ENCODE results near the gene ZNRF1.

Gene ZNRF1

DNA sequence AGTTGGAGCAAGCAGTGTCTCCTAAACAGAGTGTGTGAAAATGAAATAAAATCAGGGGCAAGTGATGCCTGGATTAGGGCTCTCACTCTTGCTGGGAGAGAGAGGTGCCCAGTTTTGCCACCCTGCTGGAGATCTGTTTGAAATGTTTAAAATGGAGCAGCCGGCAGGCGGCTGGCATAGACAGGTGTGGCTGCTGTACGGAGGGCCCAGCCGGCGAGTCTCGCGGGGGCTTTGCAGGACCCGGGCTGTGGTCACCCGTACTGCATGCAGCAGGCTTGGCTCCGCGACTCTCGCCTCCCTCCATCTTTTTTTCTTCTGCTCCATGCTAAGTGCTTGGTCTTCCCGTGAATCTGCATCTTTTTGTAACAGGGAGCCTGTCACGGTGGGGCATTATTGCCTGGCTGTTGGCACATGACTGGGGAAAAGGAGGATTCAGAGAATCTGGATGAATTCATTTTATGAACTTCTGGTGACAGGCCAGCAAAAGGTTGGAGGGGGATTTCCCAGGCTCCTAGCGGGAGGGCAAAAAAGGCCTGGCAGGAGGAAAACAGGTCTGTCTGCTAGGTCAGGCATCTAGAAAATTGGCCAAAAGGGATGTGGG lies 1.8 kb downstream of the ZNRF1 start:
- TF ChIP-seq, protein P1, sequence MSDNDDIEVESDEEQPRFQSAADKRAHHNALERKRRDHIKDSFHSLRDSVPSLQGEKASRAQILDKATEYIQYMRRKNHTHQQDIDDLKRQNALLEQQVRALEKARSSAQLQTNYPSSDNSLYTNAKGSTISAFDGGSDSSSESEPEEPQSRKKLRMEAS (IDR thresholded peaks at IDR 0.05) = no peak

DNA sequence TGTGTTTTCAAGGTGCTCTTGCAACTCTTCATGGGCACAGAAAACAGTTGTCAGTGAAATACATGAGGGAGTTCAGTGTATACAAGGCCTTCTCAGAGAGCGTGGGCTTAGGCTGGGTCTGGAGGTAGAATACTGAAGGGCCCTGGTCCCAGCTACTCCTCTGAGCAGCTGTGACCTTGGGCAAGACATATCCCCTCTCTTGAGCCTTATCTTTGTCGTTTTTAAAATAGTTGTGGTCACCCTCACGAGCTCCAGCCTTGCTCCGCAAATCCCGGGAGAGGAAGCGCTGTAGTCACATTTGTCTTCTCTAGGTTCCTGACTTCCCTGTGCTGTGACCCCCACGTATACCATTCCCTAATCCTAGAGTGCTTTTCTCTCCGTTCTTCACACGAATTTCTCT lies 3.6 kb downstream of the ZNRF1 start:
- TF ChIP-seq YY1 (IDR thresholded peaks at IDR 0.05; ENCODE audit: low read depth) (no peak), CREB1 (IDR thresholded peaks at IDR 0.05; ENCODE audit: low read depth) (no peak), TEAD4 (IDR thresholded peaks at IDR 0.05) (no peak), ZBTB7A (IDR thresholded peaks at IDR 0.05; ENCODE audit: low read depth) (no peak), CEBPB (IDR thresholded peaks at IDR 0.05) (no peak), EP300 (IDR thresholded peaks at IDR 0.05; ENCODE audit: borderline replicate concordance) (no peak), FOXM1 (IDR thresholded peaks at IDR 0.05; ENCODE audit: borderline replicate concordance, low read depth) (no peak), TCF12 (IDR thresholded peaks at IDR 0.05; ENCODE audit: low read depth) (no peak), RAD21 (IDR thresholded peaks at IDR 0.05; ENCODE audit: low read depth) (no peak), EGR1 (IDR thresholded peaks at IDR 0.05) (no peak), NFIC (IDR thresholded peaks at IDR 0.05) (no peak), TAF1 (IDR thresholded peaks at IDR 0.05; ENCODE audit: low read depth) (no peak)
- TF ChIP-seq, protein P1 (IDR thresholded peaks at IDR 0.05) = no peak
- TF ChIP-seq, protein P2, sequence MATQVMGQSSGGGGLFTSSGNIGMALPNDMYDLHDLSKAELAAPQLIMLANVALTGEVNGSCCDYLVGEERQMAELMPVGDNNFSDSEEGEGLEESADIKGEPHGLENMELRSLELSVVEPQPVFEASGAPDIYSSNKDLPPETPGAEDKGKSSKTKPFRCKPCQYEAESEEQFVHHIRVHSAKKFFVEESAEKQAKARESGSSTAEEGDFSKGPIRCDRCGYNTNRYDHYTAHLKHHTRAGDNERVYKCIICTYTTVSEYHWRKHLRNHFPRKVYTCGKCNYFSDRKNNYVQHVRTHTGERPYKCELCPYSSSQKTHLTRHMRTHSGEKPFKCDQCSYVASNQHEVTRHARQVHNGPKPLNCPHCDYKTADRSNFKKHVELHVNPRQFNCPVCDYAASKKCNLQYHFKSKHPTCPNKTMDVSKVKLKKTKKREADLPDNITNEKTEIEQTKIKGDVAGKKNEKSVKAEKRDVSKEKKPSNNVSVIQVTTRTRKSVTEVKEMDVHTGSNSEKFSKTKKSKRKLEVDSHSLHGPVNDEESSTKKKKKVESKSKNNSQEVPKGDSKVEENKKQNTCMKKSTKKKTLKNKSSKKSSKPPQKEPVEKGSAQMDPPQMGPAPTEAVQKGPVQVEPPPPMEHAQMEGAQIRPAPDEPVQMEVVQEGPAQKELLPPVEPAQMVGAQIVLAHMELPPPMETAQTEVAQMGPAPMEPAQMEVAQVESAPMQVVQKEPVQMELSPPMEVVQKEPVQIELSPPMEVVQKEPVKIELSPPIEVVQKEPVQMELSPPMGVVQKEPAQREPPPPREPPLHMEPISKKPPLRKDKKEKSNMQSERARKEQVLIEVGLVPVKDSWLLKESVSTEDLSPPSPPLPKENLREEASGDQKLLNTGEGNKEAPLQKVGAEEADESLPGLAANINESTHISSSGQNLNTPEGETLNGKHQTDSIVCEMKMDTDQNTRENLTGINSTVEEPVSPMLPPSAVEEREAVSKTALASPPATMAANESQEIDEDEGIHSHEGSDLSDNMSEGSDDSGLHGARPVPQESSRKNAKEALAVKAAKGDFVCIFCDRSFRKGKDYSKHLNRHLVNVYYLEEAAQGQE (IDR thresholded peaks at IDR 0.05; ENCODE audit: low read depth) = no peak
- TF ChIP-seq, protein P3, sequence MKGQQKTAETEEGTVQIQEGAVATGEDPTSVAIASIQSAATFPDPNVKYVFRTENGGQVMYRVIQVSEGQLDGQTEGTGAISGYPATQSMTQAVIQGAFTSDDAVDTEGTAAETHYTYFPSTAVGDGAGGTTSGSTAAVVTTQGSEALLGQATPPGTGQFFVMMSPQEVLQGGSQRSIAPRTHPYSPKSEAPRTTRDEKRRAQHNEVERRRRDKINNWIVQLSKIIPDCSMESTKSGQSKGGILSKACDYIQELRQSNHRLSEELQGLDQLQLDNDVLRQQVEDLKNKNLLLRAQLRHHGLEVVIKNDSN (IDR thresholded peaks at IDR 0.05) = no peak

DNA sequence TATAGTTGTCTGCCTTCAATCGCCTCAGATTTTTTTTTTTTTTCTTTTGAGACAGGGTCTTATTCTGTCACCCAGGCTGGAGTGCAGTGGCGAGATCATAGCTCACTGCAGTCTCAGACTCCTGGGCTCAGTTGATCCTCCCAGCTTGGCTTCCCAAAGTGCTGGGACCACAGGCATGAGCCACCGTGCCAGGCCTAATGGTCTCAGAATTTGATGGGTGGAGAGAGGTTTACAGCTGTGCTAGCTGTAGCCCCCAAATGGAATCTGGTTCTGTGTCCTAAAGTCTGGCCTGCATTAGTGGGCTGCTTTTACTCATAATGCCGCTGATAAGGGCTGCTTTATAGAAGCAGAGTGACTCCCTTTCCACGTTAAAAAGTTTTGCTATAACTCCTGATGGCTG lies 5.1 kb downstream of the ZNRF1 start:
- TF ChIP-seq CREB1 (IDR thresholded peaks at IDR 0.05; ENCODE audit: low read depth) (no peak), RAD21 (IDR thresholded peaks at IDR 0.05; ENCODE audit: low read depth) (no peak), YY1 (IDR thresholded peaks at IDR 0.05; ENCODE audit: low read depth) (no peak), TEAD4 (IDR thresholded peaks at IDR 0.05) (no peak), TAF1 (IDR thresholded peaks at IDR 0.05; ENCODE audit: low read depth) (no peak), NFIC (IDR thresholded peaks at IDR 0.05) (no peak), TCF12 (IDR thresholded peaks at IDR 0.05; ENCODE audit: low read depth) (no peak), CEBPB (IDR thresholded peaks at IDR 0.05) (no peak), FOXM1 (IDR thresholded peaks at IDR 0.05; ENCODE audit: borderline replicate concordance, low read depth) (no peak), EP300 (IDR thresholded peaks at IDR 0.05; ENCODE audit: borderline replicate concordance) (no peak), ZBTB7A (IDR thresholded peaks at IDR 0.05; ENCODE audit: low read depth) (no peak), EGR1 (IDR thresholded peaks at IDR 0.05) (no peak)
- TF ChIP-seq, protein P1 (IDR thresholded peaks at IDR 0.05) = no peak
- TF ChIP-seq, protein P3 (IDR thresholded peaks at IDR 0.05) = no peak
- TF ChIP-seq, protein P2 (IDR thresholded peaks at IDR 0.05; ENCODE audit: low read depth) = no peak

DNA sequence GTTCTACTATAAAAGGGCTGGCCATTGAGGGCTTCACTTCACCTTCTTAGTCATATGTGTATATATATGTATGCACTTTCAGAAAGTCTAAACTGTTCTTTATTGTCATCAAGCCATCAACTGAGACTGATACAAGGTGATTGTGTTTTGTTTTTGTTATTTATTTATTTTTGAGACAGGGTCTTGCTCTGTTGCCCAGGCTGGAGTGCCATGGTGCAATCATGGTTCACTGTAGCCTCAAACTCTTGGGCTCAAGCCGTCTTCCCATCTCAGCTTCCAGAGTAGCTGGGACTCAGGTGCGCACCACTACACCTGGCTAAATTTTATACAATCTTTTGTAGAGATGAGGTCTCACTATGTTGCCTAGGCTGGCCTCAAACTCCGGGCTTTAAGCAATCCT lies 5.6 kb downstream of the ZNRF1 start:
- TF ChIP-seq TEAD4 (IDR thresholded peaks at IDR 0.05) = no peak
- TF ChIP-seq RAD21 (IDR thresholded peaks at IDR 0.05; ENCODE audit: low read depth) = no peak
- TF ChIP-seq, protein P2 (IDR thresholded peaks at IDR 0.05; ENCODE audit: low read depth) = no peak
- TF ChIP-seq ZBTB7A (IDR thresholded peaks at IDR 0.05; ENCODE audit: low read depth) = no peak
- no peak for TF ChIP-seq EGR1 (IDR thresholded peaks at IDR 0.05)
- no peak for TF ChIP-seq YY1 (IDR thresholded peaks at IDR 0.05; ENCODE audit: low read depth)
- TF ChIP-seq, protein P1 (IDR thresholded peaks at IDR 0.05) = no peak
- TF ChIP-seq EP300 (IDR thresholded peaks at IDR 0.05; ENCODE audit: borderline replicate concordance) = no peak
- TF ChIP-seq, protein P3 (IDR thresholded peaks at IDR 0.05) = no peak
- no peak for TF ChIP-seq TAF1 (IDR thresholded peaks at IDR 0.05; ENCODE audit: low read depth)
- no peak for TF ChIP-seq TCF12 (IDR thresholded peaks at IDR 0.05; ENCODE audit: low read depth)
- TF ChIP-seq NFIC (IDR thresholded peaks at IDR 0.05) = no peak
- TF ChIP-seq FOXM1 (IDR thresholded peaks at IDR 0.05; ENCODE audit: borderline replicate concordance, low read depth) = no peak
- no peak for TF ChIP-seq CEBPB (IDR thresholded peaks at IDR 0.05)

Measured in Ishikawa (cell line).